Forelimb muscle (tissue), 1 donor: Measurements from ENCODE around the gene TRIB2. TPM values are rescaled to one million over a fixed set of nuclear protein-coding genes. Genes with fewer than 3 reads are reported as not detected.

Experiments
- DNase-seq: peaks from one replicate; pipeline ENCODE4 v3.0.0-alpha.2; 2013; ENCODE audit warnings: low read depth
- polyA plus RNA-seq: library from polyadenylated mRNA; unstranded; fragments of 120-200 nt; gene quantifications from one replicate; pipeline ENCODE4 v1.2.1, GENCODE V29; 2013; ENCODE audit not compliant: insufficient read length

The TRIB2 gene
- polyA plus RNA-seq, 1 donor = 44.6 TPM

DNA sequence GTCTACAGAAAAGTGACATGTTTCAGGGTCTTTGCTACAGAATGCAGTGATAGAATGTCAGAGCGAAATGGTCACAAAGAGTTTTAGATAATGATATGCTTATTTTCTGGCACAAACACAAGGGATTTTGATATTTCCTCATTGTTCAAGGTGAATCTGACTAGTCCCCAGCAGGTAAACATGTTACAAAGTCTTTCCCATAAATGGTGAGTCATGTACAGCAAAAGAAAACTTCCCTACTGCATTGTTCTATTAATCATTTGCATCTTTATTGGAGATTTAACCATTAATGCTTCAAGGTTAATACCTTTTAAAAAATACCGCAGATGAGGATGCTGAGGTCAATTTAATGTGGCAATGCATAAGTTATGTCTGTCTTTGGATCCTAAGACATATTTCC is 19.1 kb upstream of the TRIB2 start:
- DNase-seq = no peak

DNA sequence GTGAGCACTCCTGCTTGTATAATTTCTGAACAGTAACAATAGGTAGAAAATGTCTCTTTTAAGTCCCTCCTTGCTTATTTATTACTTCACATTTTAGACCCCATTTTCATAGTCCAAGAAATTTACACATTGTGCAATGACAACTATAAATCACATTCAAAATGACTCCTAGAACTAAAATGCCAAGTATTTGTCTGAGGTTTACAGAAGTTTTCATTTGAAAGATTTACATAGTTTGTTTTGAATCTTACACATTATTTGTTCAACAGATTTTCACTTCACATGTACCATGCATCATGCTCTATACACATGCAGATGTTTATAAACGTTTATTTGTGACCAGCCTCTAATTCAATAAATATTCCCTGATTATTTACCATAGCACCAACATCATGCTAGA is 15.7 kb upstream of the TRIB2 start:
- DNase-seq = no peak

DNA sequence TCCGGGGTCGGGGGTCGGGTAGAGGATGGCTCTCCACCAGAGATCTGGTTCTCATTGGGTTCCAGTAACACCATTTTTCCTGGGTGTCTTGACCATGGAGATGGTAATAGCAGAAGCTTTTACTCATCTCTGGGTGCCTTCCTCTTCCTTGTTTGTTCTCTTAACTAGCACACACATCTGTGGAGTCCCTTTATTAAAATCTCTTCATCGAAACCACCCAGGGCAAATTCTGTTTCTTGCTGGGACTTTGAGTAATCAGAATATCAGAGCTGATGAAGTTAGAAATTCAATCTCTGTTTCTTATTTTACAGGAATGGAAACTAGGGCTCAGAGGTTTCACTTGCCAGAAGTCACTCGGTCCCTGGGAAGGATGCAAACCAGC is 15.0 kb upstream of the TRIB2 start:
- no peak for DNase-seq

DNA sequence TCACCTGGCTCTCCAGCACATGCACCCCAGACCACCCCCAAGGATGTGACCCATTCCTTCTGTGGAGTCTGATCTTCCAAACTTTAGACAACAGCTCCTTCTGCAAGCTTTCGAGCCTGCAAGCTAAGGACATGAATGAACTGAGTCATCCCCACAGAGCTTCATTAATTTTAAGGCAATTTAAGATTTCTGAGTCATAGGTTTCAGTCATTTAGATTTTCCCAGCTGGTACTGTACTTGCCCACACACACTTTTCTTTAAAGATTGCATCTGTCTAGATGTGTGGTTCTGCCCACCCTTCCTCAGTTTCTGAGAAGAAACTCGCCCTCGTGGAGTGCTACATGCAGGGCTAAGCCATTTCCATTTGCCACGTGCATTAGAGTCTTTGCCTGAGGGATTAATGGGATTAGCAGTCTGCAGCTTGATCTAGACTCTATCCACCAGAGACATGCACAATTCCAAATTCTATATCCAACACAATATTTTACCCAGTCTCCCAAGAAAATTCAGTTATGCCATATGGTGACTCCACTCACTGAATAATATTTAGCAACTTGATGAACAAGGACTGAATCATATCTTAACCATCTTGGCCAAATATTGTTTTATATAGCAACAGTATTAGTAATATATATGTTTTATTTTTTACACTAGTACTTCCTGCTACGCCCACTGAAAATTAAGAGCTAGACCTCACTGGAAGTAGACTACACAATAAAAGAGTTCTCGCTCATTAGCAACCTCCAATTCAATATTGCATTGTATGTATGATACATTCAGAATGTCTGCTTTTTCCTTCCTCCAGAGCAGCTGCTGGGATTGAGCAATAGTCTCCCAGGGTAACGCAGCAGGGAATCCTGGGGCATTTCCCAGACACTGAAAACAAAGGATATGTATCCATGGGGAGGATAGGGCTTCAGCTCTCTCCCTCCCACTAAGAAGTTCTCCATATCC is 14.3 kb upstream of the TRIB2 start:
- no peak for DNase-seq

DNA sequence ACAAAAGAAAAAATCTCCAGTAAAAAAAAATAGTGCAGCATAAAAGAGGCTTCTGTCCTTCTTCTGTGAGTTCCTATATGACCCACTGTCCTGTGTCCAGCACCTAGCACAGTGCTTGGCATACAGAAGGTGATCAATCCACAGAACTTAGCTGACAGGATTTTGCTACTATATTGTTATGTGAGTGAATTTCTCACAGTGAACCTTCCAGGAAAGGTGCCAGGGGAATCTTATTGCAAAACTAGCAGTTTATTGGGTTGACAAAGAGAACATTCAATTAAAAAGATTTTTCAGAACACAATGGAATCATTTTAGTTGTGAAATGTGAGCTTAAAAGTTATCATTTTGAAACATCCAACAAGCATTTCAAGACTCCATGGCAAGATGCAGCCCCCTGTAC is 12.4 kb upstream of the TRIB2 start:
- DNase-seq = no peak

DNA sequence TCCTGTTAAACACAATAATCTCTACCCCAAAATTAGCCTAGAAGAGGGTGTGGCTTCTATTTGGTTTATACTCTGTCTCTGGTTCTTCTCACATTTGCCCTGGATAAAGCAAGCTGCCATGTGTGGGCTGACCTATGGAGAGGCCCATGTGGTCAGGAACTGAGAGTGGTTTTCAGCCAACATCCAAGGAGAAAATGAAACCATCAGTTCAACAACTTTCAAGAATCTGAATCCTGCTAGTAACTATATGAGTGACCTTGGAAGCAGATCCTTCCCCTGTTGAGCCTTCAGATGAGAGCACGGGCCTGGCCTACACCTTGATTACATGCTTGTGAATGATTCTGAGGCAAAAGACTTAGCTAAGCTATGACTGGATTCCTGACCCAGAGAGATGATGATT is 11.5 kb upstream of the TRIB2 start:
- DNase-seq = no peak

DNA sequence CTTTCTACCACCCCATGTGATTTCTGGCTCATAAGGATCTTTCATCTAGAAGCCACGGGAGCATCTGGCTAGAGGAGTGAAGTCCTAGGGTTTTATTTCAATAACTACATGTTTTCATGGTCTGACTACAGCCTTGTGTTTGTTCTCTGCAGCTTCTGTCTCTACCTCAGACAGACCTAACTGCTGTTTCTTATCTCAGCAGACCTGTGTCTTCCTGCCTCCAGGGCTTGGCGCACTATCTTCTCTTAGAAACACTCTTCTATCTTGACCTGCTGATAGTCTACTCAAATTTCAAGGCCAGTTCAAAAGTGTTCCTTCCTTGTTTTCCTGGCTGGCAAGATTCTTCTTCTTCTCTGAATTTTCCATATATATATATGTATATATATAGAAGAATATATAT is 11.0 kb upstream of the TRIB2 start:
- no peak for DNase-seq

DNA sequence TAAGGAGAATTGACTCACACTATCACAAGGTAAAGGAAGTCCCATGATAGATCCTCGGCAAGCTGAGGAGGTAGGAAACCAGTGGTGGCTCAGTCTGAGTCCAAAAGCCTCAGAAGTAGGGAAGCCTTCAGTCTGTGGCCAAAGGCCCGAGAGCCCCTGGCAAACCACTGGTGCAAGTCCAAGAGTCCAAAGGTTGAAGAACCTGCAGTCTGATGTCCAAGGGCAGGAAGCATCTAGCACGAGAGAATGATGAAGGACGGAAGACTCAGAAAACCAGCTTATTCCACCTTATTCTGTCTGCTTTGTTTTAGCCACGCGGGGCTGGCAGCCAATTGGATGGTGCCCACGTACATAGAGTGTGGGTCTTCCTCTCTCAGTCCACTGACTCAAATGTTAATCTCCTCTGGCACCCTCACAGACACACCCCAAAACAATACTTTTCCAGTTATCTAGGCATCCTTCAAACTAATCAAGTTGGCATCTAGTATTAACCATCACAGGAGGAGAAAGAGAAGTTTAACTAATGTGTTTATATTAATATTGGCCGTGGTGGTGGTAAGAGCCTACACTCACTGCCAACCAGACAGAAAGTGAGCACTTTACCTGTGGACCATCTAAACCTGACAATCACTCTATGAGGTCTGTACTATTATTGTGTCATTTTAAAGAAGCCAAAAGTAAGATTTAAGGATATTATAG is 8.1 kb upstream of the TRIB2 start:
- no peak for DNase-seq

DNA sequence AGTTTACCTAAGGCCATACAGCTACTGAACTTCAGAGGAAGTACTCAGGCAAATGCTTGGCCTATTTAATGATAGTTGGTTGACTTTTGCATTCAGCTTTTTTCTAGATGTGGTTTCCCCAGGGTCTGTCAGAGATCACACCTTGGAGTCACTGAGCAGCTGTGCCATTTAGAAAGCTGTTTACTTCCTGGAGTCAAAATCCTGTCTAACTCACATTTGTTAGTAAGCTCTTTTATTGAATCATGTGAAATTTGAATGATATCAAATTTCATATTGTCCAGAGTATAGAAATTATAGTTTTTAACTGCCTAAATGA is 7.6 kb upstream of the TRIB2 start:
- DNase-seq = no peak

DNA sequence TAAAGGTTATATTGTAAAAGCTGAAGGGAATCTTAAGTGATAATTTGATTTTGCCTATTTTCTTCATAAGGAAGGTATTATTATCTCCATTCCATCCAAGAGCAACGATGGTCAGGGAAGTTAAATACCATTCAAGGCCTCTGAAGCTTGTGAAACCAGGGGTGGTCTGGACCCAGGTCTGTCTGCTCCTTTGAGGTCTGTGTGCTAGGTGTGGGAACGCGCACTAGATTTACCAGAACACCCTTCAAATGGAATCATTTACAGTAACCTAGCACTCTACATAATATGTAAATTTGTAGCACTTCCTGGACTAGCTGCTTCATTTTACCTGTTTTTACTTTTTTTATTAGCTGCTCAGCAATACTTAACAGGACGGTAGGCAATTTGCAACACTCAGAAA is 6.4 kb upstream of the TRIB2 start:
- DNase-seq = no peak

DNA sequence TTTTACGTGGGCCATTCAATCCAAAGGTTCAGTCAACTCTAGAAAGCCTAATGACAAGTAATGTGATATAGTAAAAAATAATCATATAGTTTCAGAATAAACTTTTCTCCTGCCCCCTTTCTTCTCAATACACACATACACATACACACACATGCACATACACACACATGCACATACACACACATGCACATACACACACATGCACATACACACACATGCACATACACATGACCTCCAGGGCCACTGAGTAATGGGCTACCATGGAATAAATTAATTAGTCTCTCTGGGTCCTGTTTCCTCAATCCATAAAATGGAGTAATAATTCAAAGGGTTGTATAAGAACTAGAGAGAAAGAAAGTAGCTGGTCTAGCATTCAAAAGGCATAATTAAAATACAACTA is 5.4 kb upstream of the TRIB2 start:
- no peak for DNase-seq

DNA sequence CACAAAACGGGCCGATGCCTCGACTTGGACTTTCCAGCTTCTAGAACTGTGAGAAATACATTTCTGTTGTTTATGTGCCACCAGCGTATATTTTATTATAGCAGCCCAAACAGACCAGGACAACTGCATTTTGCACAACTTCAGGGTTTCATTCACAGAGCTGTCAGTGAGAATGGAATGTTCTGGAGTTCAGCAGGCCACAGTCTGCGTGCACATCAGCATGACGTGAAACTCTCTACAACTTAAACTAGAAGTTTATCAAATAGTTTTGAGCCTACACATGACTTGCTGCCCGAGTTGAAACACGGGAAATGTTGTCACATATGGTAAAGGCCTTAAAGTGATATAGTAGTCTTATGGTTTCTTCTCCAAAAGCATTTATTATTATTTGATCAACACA is 3.9 kb upstream of the TRIB2 start:
- DNase-seq = no peak

DNA sequence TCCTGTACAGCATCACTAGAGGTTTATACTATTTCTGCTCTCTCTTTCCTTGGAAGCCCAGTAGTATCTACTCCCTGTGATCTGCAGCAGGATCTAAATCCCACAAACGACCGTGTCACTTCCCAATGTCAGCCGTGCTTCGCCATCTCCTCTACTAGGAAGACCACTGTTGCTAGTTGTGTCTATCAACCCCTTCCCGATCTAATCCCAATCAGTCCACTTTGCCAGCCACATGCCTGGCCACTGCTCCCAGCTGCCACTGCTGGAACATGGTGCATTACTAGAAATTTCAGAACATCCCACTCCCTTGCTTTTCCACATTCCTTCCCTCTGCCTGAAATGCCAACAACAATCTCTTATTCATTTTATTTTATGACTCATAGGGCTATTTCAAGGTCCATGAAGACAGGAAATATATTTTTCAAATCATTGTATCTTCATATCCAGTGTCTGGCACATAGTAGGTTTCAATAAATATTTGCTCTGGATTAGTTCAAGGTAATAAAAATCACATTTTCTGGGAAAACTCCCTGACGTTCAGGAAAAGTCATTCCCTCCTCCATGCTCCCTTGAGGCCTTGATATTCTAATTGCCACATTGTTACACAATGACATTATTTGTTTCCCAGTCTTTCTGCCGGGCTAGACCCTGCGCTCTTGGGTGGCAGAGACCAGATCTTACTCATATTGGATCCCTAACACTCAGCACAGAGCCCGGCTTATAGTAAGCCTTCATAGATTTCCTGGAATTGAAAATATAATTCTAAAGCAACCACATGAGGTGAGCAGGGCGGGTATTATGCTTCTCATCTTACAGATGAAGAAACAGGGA is 2.1 kb upstream of the TRIB2 start:
- no peak for DNase-seq

DNA sequence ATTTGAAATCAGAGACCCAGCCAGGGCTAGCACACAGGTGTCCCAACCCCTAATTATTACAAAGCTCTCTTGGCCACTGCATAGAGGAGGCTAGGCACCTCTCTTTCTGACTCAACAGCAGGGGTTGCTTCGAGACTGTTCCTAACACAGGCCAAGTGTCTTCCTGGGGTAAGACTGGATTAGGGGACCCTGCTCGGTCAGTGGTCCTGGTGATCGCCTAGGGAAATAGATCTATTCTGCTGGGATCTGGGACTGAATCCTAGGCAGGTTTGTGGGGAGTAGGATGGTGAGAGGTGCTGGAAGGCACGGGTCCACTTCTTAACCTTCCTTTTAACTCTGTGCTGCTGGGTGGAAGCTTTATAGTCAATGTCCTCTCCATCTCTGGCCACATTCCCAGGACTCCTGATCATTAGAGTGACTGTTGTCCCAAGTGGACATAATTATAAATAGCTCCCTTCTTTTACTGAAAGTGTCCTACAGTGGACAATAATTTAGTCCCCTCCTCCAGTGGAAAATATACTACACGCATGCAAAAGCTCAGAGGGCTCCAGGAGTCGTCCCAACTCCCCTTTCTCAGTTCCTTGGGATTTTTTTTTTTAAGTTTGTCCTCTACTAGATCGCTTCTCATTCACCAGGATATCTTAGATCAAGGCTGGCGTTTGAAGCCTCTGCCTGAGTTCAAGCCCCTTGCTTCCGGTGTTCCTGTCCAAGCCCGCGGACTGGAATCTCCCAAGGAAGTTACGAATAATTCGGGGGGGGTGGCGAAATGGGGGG is 1.3 kb upstream of the TRIB2 start:
- DNase-seq = no peak

DNA sequence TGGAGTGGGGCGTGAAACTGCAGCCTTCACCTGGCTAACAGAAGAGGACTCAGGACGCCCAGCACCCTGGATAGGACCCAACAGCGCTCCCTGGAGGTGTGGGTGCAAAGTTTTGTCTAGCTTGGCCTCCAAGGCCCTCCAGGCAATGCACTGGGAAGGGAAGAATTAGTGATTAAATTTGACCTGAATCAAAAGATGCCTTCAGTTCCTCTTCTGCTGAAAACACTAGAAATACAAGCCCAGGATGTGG is 779 bp upstream of the TRIB2 start:
- DNase-seq = no peak

DNA sequence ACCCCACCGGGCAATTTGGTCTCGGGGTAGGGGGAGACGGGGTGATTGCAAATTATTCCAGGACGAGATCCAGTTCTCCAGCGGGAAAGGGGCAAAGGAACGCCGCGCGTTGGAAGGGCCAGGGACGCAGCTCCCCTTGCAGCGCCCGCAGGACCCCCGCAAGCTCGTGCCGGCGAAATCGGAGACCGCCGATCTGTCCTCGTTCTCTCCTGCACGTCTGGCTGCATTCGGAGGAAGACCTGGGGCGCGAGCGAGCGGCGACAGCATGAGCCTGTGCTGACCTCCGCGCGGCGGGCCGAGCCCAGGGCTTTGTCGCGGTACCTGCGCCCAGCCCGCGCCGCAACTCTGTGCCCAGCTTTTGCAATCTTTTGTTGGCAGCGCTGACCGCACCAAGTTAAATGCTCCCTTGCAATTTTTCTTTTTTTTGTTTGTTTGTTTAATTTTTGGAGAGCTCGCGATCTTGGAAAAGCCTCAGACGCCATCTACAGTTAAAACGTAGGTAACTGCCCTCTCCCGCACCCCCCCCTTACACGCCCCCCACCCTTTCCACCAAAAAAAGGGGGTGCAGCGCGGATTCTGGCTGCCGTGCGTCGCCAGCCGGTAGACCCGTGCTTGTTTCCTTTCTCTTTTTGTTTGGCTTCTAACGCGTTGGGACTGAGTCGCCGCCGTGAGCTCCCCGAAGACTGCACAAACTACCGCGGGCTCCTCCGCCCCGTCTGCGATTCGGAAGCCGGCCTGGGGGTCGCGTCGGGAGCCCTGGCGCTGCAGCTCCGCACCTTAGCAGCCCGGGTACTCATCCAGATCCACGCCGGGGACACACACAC is 667 bp downstream of the TRIB2 start:
- DNase-seq = no peak

DNA sequence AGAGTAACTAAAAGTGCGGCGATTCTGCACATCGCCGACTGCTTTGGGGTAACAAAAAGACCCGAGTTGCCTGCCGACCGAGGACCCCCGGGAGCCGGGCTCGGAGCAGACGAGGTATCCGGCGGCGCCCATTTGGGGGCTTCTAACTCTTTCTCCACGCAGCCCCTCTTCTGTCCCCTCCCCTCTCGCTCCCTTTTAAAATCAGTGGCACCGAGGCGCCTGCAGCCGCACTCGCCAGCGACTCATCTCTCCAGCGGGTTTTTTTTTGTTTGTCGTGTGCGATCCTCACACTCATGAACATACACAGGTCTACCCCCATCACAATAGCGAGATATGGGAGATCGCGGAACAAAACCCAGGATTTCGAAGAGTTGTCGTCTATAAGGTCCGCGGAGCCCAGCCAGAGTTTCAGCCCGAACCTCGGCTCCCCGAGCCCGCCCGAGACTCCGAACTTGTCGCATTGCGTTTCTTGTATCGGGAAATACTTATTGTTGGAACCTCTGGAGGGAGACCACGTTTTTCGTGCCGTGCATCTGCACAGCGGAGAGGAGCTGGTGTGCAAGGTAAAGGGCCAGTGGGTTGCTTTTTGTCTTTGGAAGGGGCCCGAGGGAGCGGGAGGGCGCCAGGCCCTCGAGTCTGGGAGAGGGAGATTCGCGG is 1.4 kb downstream of the TRIB2 start:
- no peak for DNase-seq

DNA sequence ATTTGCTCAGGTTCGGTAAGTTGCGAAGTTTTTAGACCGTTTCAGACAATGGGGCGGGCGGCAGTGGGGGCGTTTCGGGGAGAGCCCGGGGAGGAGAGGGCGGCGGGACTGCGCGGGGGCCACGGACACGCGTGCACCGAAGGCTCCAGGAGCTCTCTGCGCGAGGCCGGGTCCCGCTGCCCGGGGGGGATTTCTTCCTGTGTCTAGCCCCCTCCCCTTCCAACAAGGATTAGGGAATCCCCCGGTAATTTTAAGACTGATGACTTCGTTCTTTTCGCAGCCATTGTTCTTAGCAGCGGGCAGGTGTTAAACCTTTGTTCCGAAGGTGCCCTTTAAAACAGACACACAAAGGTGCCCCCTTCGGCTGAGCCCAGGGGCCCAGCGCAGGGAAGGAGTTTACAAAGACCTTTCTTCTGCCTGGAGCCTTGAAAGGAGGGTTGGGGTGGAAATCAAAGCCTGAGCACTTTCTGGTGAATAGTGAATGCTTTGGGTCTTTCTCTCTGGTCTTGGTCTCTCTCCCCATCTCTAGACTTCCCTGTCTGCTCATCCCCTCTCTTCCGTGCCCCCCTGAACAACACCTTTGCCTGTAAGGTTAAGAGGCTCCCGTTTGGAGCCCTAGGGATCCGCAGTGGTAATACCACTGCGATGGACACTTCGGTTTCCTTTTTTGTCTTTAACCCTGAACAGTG is 2.1 kb downstream of the TRIB2 start:
- no peak for DNase-seq

DNA sequence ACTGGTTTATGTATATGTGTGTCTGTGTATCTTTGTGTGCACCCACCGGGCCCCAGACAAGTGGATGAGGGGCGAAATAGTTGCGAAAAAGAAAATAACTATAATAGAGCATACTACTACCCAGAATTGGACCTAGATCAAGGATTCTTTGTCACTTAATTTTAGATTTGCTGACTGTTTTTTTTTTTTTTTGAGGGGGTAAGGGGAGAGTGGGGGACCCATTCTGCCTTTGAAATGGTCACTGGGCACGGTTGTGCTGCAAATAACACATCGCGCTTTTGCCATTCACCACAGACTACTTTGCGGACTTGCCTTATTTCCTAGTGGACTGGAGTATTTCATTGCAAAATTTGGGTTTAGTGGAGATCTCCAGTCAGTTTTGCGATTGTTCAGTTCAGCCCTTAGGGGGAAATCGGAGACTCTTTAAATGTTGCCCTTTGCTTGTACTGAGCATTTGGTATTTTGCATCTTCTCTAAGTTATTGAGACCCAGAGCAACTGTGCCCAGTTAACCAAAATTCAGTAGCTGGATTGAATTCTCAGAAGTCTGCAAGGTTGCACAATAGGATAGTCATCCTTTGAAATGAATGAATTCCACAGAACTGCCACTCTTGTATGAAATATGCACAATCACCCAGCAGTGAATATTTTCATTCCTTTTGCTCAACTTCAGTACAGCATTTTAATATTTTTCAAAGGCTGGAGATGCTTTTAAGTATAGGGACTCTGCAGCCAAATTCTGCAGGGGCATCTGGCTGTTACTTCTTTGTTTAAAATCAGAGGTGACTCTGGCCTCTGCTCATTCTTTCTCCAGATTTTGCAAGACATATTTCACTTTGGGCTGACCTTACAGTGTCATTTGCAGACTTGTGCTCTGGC is 2.9 kb downstream of the TRIB2 start:
- no peak for DNase-seq
